Measurements from ENCODE around the gene VWA8. TPM values are rescaled to one million over a fixed set of nuclear protein-coding genes. Genes with fewer than 3 reads are reported as not detected.

The VWA8 gene
- total RNA-seq, 6 experiments from 2014 or later, result 11.3 to 14.7 (median 13.8) TPM

DNA sequence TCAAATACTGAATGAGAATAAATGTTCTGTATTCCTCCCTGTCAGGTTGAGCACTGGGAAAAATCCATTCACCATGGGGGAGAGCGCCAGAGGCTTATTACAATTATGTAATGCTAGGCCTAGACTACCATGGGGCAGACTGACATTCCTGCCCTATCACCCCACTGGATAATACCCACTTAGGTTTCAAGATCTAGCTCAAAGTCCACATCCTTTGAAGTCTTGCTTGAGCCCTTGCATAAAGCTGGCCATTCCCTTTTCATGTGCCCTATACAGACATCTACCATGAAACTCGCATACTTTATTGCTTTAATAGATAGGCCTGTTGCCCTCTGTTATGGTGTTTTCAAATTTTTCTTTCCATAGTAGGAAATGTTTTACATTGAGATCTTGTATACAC is 354.3 kb downstream of the VWA8 start:
- TF ChIP-seq, protein P1, sequence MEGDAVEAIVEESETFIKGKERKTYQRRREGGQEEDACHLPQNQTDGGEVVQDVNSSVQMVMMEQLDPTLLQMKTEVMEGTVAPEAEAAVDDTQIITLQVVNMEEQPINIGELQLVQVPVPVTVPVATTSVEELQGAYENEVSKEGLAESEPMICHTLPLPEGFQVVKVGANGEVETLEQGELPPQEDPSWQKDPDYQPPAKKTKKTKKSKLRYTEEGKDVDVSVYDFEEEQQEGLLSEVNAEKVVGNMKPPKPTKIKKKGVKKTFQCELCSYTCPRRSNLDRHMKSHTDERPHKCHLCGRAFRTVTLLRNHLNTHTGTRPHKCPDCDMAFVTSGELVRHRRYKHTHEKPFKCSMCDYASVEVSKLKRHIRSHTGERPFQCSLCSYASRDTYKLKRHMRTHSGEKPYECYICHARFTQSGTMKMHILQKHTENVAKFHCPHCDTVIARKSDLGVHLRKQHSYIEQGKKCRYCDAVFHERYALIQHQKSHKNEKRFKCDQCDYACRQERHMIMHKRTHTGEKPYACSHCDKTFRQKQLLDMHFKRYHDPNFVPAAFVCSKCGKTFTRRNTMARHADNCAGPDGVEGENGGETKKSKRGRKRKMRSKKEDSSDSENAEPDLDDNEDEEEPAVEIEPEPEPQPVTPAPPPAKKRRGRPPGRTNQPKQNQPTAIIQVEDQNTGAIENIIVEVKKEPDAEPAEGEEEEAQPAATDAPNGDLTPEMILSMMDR (IDR thresholded peaks at IDR 0.05), result no peak
- peaks cover 41% of the 10 kb centered on the region for H3K4me1 Mint-ChIP-seq (ENCODE audit: low read depth)
- no peaks in the 10 kb centered on the region for H3K27me3 Mint-ChIP-seq (ENCODE audit: insufficient read depth)
- peaks cover 30% of the 10 kb centered on the region for H3K36me3 Mint-ChIP-seq (ENCODE audit: low read depth)
- H3K4me3 Mint-ChIP-seq, result no peak overlapping the region
- DNase-seq, result no peak
- no peaks in the 10 kb centered on the region for H3K9me3 Mint-ChIP-seq
- H3K27ac Mint-ChIP-seq, result no peak overlapping the region

DNA sequence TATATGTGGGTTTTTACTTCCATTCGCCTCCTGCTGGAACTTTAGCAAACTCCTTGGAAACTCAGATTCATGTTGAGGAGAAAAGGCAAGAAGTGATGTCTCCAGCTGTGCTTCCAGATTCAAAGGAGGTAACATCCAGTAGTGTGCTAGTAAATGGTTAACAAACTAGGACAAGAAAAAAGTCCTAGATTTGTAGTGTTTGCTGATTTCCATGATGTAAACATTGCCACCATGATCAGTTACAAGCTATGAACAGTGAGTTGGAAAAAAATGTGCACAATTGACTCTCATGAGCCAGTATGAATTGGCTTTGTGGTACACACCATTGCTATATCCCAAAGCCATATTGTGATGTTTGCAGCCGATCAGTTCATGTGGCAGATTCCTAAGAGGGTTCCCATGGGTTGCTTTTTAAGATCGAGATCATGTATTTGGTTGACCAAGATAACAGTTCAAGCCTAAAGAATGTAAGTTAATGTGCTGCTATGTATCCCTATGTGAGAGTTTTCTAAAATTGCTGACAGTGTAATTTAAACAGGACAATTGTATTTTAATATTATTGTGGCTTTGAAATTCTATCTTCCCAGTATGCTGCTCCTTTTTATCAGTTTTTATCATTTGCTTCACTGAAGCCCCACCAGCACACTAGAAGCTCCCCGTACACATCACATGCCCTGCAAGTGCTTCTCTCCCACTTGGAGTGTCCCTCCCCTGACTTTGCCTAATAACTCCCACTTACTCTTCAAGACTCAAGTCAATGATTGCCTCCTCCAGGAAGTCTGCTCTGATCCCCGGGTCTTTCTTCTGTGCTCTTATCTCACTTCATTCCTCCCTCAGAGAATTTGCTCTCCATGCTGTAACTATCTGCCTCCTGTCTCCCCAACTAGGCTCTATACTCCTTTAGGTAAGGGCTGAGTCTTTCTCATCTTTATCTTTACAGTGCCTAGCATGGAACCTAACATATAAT is 355.3 kb downstream of the VWA8 start:
- no peaks in the 10 kb centered on the region; the same call in 1 of the 2 replicates for H3K27me3 Mint-ChIP-seq (ENCODE audit: insufficient read depth)
- H3K4me1 Mint-ChIP-seq (ENCODE audit: low read depth), result peaks cover 32% of the 10 kb centered on the region
- no peaks in the 10 kb centered on the region for H3K9me3 Mint-ChIP-seq
- no peak overlapping the region for H3K4me3 Mint-ChIP-seq
- no peak for DNase-seq
- TF ChIP-seq, protein P1 (IDR thresholded peaks at IDR 0.05), result peak; percentile 38
- H3K27ac Mint-ChIP-seq, result no peak overlapping the region
- H3K36me3 Mint-ChIP-seq (ENCODE audit: low read depth), result peaks cover 35% of the 10 kb centered on the region

DNA sequence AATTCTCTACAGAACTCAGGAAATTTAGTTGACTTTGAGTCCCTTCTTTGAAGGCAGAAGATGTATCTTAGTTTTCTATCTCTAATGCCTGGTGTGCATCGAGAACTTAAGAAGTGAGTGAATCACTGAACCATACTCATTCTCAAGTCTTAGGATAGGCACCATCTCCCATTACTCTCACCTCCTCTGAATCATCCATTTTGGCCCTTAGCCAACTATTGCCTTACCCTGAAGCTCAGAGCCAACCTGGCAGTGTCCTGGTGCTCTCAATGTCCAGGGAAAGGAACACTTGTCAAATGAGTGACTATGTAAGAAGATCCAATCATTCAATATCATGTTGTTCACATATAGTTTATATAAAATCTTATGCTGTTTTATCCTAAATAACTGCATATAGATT is 357.0 kb downstream of the VWA8 start:
- peaks cover 38% of the 10 kb centered on the region for H3K36me3 Mint-ChIP-seq (ENCODE audit: low read depth)
- no peak overlapping the region for H3K4me3 Mint-ChIP-seq
- DNase-seq, result peak; percentile 62
- no peaks in the 10 kb centered on the region for H3K9me3 Mint-ChIP-seq
- TF ChIP-seq, protein P1 (IDR thresholded peaks at IDR 0.05), result no peak
- H3K4me1 Mint-ChIP-seq (ENCODE audit: low read depth), result peaks cover 18% of the 10 kb centered on the region
- H3K27ac Mint-ChIP-seq, result no peak overlapping the region
- H3K27me3 Mint-ChIP-seq (ENCODE audit: insufficient read depth), result no peaks in the 10 kb centered on the region; the same call in 1 of the 2 replicates

GRCh38 chr13:41601718-41602445 is 359.0 kb downstream of the VWA8 start:
- TF ChIP-seq, protein P1 (IDR thresholded peaks at IDR 0.05), result no peak
- H3K27me3 Mint-ChIP-seq (ENCODE audit: insufficient read depth), result no peaks in the 10 kb centered on the region; the same call in 1 of the 2 replicates
- DNase-seq, result peak; percentile 43
- no peak overlapping the region for H3K4me3 Mint-ChIP-seq
- H3K27ac Mint-ChIP-seq, result peak overlapping the region; percentile 24; the same call in 1 of the 2 replicates
- H3K36me3 Mint-ChIP-seq (ENCODE audit: low read depth), result peaks cover 38% of the 10 kb centered on the region
- no peaks in the 10 kb centered on the region for H3K9me3 Mint-ChIP-seq
- H3K4me1 Mint-ChIP-seq (ENCODE audit: low read depth), result peaks cover 25% of the 10 kb centered on the region

DNA sequence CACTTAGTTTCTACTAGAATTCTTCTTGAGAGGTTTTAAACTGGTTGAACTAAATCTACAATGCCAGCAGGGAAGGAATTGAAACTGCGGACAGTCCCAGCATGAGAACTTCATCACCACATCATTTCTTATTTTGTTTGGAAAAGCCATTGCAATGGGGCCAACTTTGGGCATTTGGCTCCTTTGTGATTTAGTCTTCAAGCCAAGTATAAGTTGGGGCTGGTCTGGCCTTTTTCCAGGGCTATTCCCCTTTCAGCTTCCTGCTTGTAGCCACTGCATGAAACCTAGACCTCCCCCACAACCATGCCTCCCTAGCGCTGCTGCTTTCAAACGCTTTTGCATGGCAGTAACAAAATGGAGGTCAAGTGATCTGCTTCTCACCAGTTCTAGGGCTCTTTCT is 361.3 kb downstream of the VWA8 start:
- no peaks in the 10 kb centered on the region; the same call in 1 of the 2 replicates for H3K27me3 Mint-ChIP-seq (ENCODE audit: insufficient read depth)
- no peaks in the 10 kb centered on the region for H3K9me3 Mint-ChIP-seq
- no peak overlapping the region for H3K4me3 Mint-ChIP-seq
- no peak overlapping the region for H3K27ac Mint-ChIP-seq
- H3K36me3 Mint-ChIP-seq (ENCODE audit: low read depth), result peaks cover 34% of the 10 kb centered on the region
- TF ChIP-seq, protein P1 (IDR thresholded peaks at IDR 0.05), result no peak
- H3K4me1 Mint-ChIP-seq (ENCODE audit: low read depth), result peaks cover 46% of the 10 kb centered on the region
- DNase-seq, result no peak
